Measurements from ENCODE around the gene KMT2B. TPM values are rescaled to one million over a fixed set of nuclear protein-coding genes. Genes with fewer than 3 reads are reported as not detected.

Gene KMT2B
- total and polyA plus RNA-seq, 2 of the 8 experiments (the other 6 are each of a cell fraction or from before 2014, with no cell fraction given): 26.7 to 38.6 TPM

DNA sequence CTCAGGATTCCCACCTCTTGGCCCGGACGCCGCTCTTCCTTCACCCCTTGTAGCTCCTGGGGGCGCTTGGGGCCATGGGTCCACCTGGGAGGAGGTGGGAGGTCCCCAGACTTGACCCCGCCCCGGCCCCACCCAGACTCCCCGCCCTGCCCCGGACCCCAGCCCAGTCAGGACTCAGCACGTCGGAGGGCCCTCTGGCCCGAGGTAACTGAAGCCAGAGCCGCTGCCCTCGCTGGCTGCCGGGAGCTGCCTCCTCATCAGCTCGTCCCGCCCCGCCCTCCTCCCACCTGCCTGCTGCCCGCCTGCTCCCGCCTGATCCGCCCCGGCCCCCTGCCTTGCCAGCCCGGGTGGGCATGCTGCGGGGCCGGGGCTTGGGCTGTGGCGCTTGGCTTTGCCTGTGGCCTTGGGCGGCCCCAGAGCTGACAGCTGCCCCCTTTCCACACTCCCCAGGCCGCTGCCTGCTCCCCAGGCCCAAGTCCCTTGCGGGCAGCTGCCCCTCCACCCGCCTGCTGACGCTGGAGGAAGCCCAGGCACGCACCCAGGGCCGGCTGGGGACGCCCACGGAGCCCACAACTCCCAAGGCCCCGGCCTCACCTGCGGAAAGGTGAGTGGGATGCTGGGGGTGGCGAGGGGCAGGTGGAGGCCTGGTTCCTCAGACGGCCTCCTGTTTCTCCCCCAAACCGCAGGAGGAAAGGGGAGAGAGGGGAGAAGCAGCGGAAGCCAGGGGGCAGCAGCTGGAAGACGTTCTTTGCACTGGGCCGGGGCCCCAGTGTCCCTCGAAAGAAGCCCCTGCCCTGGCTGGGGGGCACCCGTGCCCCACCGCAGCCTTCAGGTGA lies 66.9 kb downstream of the KMT2B start (continued):
- TF ChIP-seq CEBPB (IDR thresholded peaks at IDR 0.05; ENCODE audit: low read depth, low read length) (no peak), CTBP2 (IDR thresholded peaks at IDR 0.05; ENCODE audit: borderline replicate concordance, insufficient read depth, insufficient read length, low read length) (no peak), SP2 (IDR thresholded peaks at IDR 0.05; ENCODE audit: low read length) (no peak), TCF12 (IDR thresholded peaks at IDR 0.05; ENCODE audit: low read depth, low read length) (0 out of 2 replicates have a peak, but pooled peaks have one; percentile 26), CREB1 (IDR thresholded peaks at IDR 0.05) (no peak), POU5F1 (IDR thresholded peaks at IDR 0.05; ENCODE audit: low read depth, low read length) (no peak)

Measured in H1 (cell line).